Omental fat pad (tissue), 4 donors: Measurements from ENCODE around the gene MICALL1. TPM values are rescaled to one million over a fixed set of nuclear protein-coding genes. Genes with fewer than 3 reads are reported as not detected.

Experiments
- ATAC-seq: fragments of 150-250 bp; one replicate; pipeline ENCODE4 v1.9.1; 2016; ENCODE audit warnings: mild to moderate bottlenecking, moderate library complexity; ENCODE audit not compliant: low FRiP score
- DNase-seq: peaks from one replicate; pipeline ENCODE4 v3.0.0-alpha.2; 2019; ENCODE audit warnings: low spot score
- total RNA-seq, 4 donors: library from RNA; depleted of rRNA; stranded (reverse); fragments of >200 nt; gene quantifications; one replicate each; pipeline ENCODE4 v1.1.0, GENCODE V29; 2016
- TF ChIP-seq, protein P1 (sequence below), 3 donors: fragments of 450-650 bp; IDR thresholded peaks; one replicate each; pipeline ENCODE4 v1.5.1; 2016 to 2017; ENCODE audit warnings: antibody characterized with exemption in 3 of 3, mild to moderate bottlenecking in 3 of 3, moderate library complexity in 2 of 3

MICALL1 gene
- total RNA-seq, 4 donors from 2014 or later: 15.4 to 42.4 (median 20.6) TPM

DNA sequence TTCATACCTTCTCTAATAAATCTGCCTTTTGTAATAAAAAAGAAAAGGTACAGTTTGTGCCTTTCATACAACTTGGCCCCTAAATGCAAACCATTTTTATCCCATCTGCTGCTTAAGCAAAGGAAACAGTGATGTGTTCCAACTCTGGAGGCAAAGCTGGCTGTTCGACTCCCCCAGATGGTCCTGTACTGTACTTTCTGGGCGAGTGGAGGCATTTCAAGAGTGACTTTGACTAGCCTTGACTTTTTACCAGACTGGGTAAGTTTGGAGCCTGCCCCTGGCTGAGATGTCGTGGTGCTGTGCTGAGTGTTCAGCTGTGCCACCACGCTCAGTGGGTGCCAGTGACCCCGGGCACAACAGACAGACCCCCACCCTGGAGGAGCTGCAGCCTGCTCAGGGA, 10.2 kb downstream of the MICALL1 start:
- TF ChIP-seq, protein P1, sequence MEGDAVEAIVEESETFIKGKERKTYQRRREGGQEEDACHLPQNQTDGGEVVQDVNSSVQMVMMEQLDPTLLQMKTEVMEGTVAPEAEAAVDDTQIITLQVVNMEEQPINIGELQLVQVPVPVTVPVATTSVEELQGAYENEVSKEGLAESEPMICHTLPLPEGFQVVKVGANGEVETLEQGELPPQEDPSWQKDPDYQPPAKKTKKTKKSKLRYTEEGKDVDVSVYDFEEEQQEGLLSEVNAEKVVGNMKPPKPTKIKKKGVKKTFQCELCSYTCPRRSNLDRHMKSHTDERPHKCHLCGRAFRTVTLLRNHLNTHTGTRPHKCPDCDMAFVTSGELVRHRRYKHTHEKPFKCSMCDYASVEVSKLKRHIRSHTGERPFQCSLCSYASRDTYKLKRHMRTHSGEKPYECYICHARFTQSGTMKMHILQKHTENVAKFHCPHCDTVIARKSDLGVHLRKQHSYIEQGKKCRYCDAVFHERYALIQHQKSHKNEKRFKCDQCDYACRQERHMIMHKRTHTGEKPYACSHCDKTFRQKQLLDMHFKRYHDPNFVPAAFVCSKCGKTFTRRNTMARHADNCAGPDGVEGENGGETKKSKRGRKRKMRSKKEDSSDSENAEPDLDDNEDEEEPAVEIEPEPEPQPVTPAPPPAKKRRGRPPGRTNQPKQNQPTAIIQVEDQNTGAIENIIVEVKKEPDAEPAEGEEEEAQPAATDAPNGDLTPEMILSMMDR (IDR thresholded peaks at IDR 0.05): no peak
- DNase-seq: no peak
- ATAC-seq: no peak

- DNase-seq (no peak), ATAC-seq (no peak)
- TF ChIP-seq, protein P1 (IDR thresholded peaks at IDR 0.05): no peak
These were observed 11.9 kb downstream of the MICALL1 start for GRCh38 chr22:37917874-37918548.

GRCh38 chr22:37918580-37919270, 12.6 kb downstream of the MICALL1 start:
- DNase-seq (no peak), ATAC-seq (no peak)
- TF ChIP-seq, protein P1 (IDR thresholded peaks at IDR 0.05): no peak

- TF ChIP-seq, protein P1 (IDR thresholded peaks at IDR 0.05): no peak
These were observed 14.0 kb downstream of the MICALL1 start for GRCh38 chr22:37920126-37920525.

DNA sequence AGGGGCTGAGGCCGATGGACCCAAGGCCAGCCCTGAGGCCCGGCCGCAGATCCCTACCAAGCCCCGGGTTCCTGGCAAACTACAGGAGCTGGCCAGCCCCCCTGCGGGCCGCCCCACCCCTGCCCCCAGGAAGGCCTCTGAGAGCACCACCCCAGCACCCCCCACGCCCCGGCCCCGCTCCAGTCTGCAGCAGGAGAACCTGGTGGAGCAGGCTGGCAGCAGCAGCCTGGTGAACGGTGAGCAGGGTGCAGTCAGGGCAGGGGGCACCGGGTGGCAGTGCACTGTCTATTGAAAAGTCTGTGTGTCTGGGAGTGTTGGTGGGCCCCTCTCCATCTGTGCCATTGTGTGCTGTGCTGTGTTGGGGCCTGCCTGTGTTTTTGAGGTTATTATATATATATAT, 16.1 kb downstream of the MICALL1 start:
- no peak for DNase-seq
- ATAC-seq: no peak
- TF ChIP-seq, protein P1 (IDR thresholded peaks at IDR 0.05): no peak

More at GRCh38 chr22:37920126-37920525, 14.0 kb downstream of the MICALL1 start:
- ATAC-seq (no peak), DNase-seq (no peak)

DNA sequence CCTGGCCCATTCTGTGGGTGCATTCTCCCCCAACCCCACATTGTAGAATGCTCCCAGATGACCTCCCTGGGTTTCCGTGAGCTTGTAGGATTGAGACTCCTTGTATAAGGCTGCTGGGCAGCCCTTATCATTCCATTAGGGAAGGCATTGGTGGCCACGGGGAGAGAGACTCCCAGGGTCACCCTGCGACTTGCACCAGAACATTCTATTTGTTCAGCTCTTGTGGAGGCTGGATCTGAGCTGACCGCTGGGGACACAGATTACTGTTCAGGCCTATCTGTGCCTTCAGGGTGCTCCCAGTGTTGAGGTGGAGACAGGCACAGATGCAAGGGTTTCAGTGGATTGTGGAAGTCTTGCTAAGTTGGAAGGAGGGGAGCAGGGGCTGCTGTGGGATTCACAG, 17.8 kb downstream of the MICALL1 start:
- ATAC-seq (no peak), DNase-seq (no peak)
- TF ChIP-seq, protein P1 (IDR thresholded peaks at IDR 0.05): no peak
